Measurements from ENCODE around the gene STAT3. TPM values are rescaled to one million over a fixed set of nuclear protein-coding genes. Genes with fewer than 3 reads are reported as not detected.
A peak's percentile ranks its signal among the peaks of the same experiment; 100 is the strongest.

STAT3 gene
- total RNA-seq, 1 experiment from 2014 or later, result 61.0 TPM

GRCh38 chr17:42408061-42408460 lies 19.8 kb upstream of the STAT3 start:
- RAD21 ChIA-PET (ENCODE audit: low non-redundant PET in 1 of 2, low total read pairs in 2 of 2, uncharacterized antibody in 2 of 2, unreplicated experiment in 2 of 2), result no interaction called here
- H3K27ac ChIP-seq (ENCODE audit: low read depth, low read length), result peak overlapping the region; percentile 8; the same call in 1 of the 2 replicates
- DNase-seq (ENCODE audit: low read depth, low spot score), result no peak
- no peak for TF ChIP-seq SIN3A (IDR thresholded peaks at IDR 0.05; ENCODE audit: low read depth)
- H3K9me2 ChIP-seq (ENCODE audit: insufficient read depth), result no peaks in the 10 kb centered on the region
- CTCF ChIA-PET, result interaction anchor here (1.0 to 2.9 kb wide), 9 partner anchors 15 to 186 kb away, joined by 3 to 17 read pairs (median 5); partner anchors contain the start of gene CAVIN1
- intact Hi-C loops (cut with micrococcal nuclease), result loop anchor here (2.0 to 5.0 kb wide), 2 partner anchors 15 to 109 kb away; partner anchors contain the start of gene CAVIN1
- peak overlapping the region; percentile 32 for H3K4me2 ChIP-seq (ENCODE audit: low read length)
- POLR2A ChIA-PET, result interaction anchor here (1.3 to 7.9 kb wide), 2 partner anchors 14 to 19 kb away, joined by 3 to 88 read pairs; partner anchors contain the start of genes CAVIN1 and STAT3
- H3K4me1 ChIP-seq (ENCODE audit: control insufficient read depth in 1 of 2, insufficient read depth in 2 of 2, low read length in 2 of 2), result peaks cover 47 to 62% of the 10 kb centered on the region in 2 experiments
- no peaks in the 10 kb centered on the region for H3K27me3 ChIP-seq (ENCODE audit: insufficient read depth, low read length)
- peaks cover 6% of the 10 kb centered on the region; the same call in 1 of the 2 replicates for H4K20me1 ChIP-seq (ENCODE audit: insufficient read depth)
- H3K79me2 ChIP-seq (ENCODE audit: insufficient read depth, low read length), result peaks cover 84% of the 10 kb centered on the region
- no peak overlapping the region for H3K9ac ChIP-seq (ENCODE audit: low read length)
- no peak overlapping the region for H3K4me3 ChIP-seq (replicated peaks in 1 of 2; ENCODE audit: low read depth in 1 of 2, low read length in 2 of 2)
- H2AFZ ChIP-seq (ENCODE audit: low read depth, low read length, poor library complexity, severe bottlenecking), result no peak overlapping the region
- no peak for ATAC-seq
- peaks cover 4 to 22% of the 10 kb centered on the region in 2 experiments; a peak in 2 of 4 replicates for H3K36me3 ChIP-seq (ENCODE audit: control insufficient read depth in 1 of 2, insufficient read depth in 2 of 2, low read length in 2 of 2)
- H3K9me3 ChIP-seq (ENCODE audit: control insufficient read depth in 1 of 2, insufficient read depth in 1 of 2, low read depth in 1 of 2, low read length in 2 of 2), result no peaks in the 10 kb centered on the region
- BruUV-seq (replicated peaks), result no TSS peak

- ChIA-PET CTCF (interaction anchor here (1.0 to 2.9 kb wide), 12 partner anchors 18 to 185 kb away, joined by 3 to 20 read pairs (median 6); partner anchors contain the start of gene STAT3), RAD21 (ENCODE audit: low non-redundant PET in 1 of 2, low total read pairs in 2 of 2, uncharacterized antibody in 2 of 2, unreplicated experiment in 2 of 2) (interaction anchor here in 1 of 2 experiments (1.8 kb wide), 1 partner anchor 82 kb away, joined by 6 read pairs; no protein-coding TSS in a partner anchor), POLR2A (interaction anchor here (1.3 to 7.9 kb wide), 2 partner anchors 14 to 19 kb away, joined by 3 to 88 read pairs; partner anchors contain the start of genes CAVIN1 and STAT3)
- Histone ChIP-seq H3K9me3 (ENCODE audit: control insufficient read depth in 1 of 2, insufficient read depth in 1 of 2, low read depth in 1 of 2, low read length in 2 of 2) (no peaks in the 10 kb centered on the region), H4K20me1 (ENCODE audit: insufficient read depth) (peaks cover 6% of the 10 kb centered on the region; the same call in 1 of the 2 replicates), H3K4me3 (replicated peaks in 1 of 2; ENCODE audit: low read depth in 1 of 2, low read length in 2 of 2) (no peak overlapping the region), H3K9me2 (ENCODE audit: insufficient read depth) (no peaks in the 10 kb centered on the region), H3K9ac (ENCODE audit: low read length) (no peak overlapping the region), H3K27ac (ENCODE audit: low read depth, low read length) (peak overlapping the region; percentile 8; the same call in 1 of the 2 replicates), H3K4me2 (ENCODE audit: low read length) (peak overlapping the region; percentile 4; the same call in 1 of the 2 replicates), H3K36me3 (ENCODE audit: control insufficient read depth in 1 of 2, insufficient read depth in 2 of 2, low read length in 2 of 2) (peaks cover 4 to 22% of the 10 kb centered on the region in 2 experiments; a peak in 2 of 4 replicates), H2AFZ (ENCODE audit: low read depth, low read length, poor library complexity, severe bottlenecking) (no peak overlapping the region), H3K4me1 (ENCODE audit: control insufficient read depth in 1 of 2, insufficient read depth in 2 of 2, low read length in 2 of 2) (peaks cover 47 to 67% of the 10 kb centered on the region in 2 experiments), H3K27me3 (ENCODE audit: insufficient read depth, low read length) (no peaks in the 10 kb centered on the region), H3K79me2 (ENCODE audit: insufficient read depth, low read length) (peaks cover 78% of the 10 kb centered on the region)
- no peak for DNase-seq (ENCODE audit: low read depth, low spot score)
- peak; percentile 79 for ATAC-seq
- intact Hi-C loops (cut with micrococcal nuclease), result loop anchor here (5.0 kb wide), 1 partner anchor 110 kb away; no protein-coding TSS in a partner anchor
- no TSS peak for BruUV-seq (replicated peaks)
- no peak for TF ChIP-seq FOSL1 (IDR thresholded peaks at IDR 0.05; ENCODE audit: low read depth)
- no peak for TF ChIP-seq EZH2 (IDR thresholded peaks at IDR 0.05)
- TF ChIP-seq CBX3 (IDR thresholded peaks at IDR 0.05; ENCODE audit: low read depth), result peak; percentile 71; the same call in 1 of the 2 replicates
- TF ChIP-seq, protein P1, sequence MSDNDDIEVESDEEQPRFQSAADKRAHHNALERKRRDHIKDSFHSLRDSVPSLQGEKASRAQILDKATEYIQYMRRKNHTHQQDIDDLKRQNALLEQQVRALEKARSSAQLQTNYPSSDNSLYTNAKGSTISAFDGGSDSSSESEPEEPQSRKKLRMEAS (IDR thresholded peaks at IDR 0.05), result no peak
- peak; percentile 46 for TF ChIP-seq SP1 (IDR thresholded peaks at IDR 0.05; ENCODE audit: low read depth)
- peak; percentile 80 for TF ChIP-seq YY1 (IDR thresholded peaks at IDR 0.05; ENCODE audit: extremely low read depth, insufficient replicate concordance, low read depth, low read length)
- no peak for TF ChIP-seq EZH2phosphoT487 (IDR thresholded peaks at IDR 0.05; ENCODE audit: borderline replicate concordance)
- TF ChIP-seq POLR2AphosphoS5 (IDR thresholded peaks at IDR 0.05; ENCODE audit: low read depth, low read length), result no peak
- TF ChIP-seq JUND (IDR thresholded peaks at IDR 0.05), result 0 out of 2 replicates have a peak, but pooled peaks have one; percentile 14
- peak; percentile 74; the same call in 1 of the 2 replicates for TF ChIP-seq CEBPB (IDR thresholded peaks at IDR 0.05; ENCODE audit: low read depth)
Measured at GRCh38 chr17:42407289-42407836, 19.1 kb upstream of the STAT3 start.
